MM.1S (cell line): ENCODE data around the gene GPR17.

ENCODE experiments used
- EZH2 ChIP-seq: fragments of 300-600 bp; sonication (generic); optimal IDR thresholded peaks from 2 replicates; pipeline ENCODE3; 2017; ENCODE audit warnings: low read depth, mild to moderate bottlenecking, antibody characterized with exemption, low read length, mixed read lengths
- EZH2phosphoT487 ChIP-seq: fragments of 300-600 bp; sonication (generic); IDR thresholded peaks from 2 replicates; pipeline ENCODE4 v1.6.1; 2018; ENCODE audit warnings: antibody characterized with exemption, low read length
- TF ChIP-seq, protein P1 (sequence below): fragments of 300-600 bp; sonication (generic); IDR thresholded peaks from 2 replicates; pipeline ENCODE4 v1.5.1; 2016; ENCODE audit warnings: antibody characterized with exemption, low read length, mixed read lengths

DNA sequence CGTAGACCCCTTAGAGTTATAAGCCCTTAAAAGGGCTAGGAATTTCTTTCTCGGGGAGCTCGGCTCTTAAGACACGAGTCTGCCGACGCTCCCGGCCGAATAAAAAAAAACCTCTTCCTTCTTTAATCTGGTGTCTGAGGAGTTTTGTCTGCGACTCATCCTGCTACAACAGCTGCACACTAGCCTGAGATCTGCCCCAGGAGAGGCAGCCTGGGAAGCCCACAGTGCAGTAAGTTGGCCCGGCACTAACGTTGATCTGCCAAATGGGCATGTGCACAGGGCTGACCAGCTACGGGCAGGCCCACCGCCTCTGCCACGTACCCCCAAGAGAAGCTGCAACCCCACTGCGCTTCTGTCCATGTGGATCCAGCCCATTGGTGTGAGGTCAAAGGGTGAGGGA, 37.8 kb downstream of the GPR17 start:
- TF ChIP-seq, protein P1, sequence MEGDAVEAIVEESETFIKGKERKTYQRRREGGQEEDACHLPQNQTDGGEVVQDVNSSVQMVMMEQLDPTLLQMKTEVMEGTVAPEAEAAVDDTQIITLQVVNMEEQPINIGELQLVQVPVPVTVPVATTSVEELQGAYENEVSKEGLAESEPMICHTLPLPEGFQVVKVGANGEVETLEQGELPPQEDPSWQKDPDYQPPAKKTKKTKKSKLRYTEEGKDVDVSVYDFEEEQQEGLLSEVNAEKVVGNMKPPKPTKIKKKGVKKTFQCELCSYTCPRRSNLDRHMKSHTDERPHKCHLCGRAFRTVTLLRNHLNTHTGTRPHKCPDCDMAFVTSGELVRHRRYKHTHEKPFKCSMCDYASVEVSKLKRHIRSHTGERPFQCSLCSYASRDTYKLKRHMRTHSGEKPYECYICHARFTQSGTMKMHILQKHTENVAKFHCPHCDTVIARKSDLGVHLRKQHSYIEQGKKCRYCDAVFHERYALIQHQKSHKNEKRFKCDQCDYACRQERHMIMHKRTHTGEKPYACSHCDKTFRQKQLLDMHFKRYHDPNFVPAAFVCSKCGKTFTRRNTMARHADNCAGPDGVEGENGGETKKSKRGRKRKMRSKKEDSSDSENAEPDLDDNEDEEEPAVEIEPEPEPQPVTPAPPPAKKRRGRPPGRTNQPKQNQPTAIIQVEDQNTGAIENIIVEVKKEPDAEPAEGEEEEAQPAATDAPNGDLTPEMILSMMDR: no peak
- TF ChIP-seq EZH2: no peak
- TF ChIP-seq EZH2phosphoT487: no peak
